ENCODE measurements around the gene LIMK2.

DNA sequence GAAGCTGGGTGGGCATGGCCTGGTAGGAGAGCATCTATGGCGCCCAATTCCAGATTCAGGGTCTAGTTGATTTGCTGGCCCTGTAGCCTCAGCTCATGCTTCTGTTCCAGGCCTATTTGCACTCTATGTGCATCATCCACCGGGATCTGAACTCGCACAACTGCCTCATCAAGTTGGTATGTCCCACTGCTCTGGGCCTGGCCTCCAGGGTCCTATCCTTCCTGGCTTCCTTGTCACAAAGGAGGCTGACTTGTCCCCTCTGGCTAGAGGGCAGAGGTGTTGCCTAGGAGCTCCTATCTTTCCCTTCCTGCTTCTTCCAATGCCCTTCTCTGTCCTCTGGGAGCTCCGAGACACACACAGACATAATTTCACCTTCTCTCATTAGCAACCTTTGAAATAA lies 58.9 kb downstream of the LIMK2 start:
- TF ChIP-seq, protein P1, sequence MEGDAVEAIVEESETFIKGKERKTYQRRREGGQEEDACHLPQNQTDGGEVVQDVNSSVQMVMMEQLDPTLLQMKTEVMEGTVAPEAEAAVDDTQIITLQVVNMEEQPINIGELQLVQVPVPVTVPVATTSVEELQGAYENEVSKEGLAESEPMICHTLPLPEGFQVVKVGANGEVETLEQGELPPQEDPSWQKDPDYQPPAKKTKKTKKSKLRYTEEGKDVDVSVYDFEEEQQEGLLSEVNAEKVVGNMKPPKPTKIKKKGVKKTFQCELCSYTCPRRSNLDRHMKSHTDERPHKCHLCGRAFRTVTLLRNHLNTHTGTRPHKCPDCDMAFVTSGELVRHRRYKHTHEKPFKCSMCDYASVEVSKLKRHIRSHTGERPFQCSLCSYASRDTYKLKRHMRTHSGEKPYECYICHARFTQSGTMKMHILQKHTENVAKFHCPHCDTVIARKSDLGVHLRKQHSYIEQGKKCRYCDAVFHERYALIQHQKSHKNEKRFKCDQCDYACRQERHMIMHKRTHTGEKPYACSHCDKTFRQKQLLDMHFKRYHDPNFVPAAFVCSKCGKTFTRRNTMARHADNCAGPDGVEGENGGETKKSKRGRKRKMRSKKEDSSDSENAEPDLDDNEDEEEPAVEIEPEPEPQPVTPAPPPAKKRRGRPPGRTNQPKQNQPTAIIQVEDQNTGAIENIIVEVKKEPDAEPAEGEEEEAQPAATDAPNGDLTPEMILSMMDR (conservative IDR thresholded peaks at IDR 0.05), result no peak
- TF ChIP-seq ZFX (IDR thresholded peaks at IDR 0.05), result no peak

Measured in C4-2B (cell line).